AG09319 (cell line): Measurements from ENCODE around the gene ANKRD9.

Source experiments
- DNase-seq: peaks from one replicate; pipeline ENCODE4 v3.0.0-alpha.2; 2010; ENCODE audit warnings: low read depth; ENCODE audit errors: extremely low read depth
- TF ChIP-seq, protein P1 (sequence below): IDR thresholded peaks from 2 replicates; pipeline ENCODE4 v1.5.1; 2011; ENCODE audit warnings: low read depth, mild to moderate bottlenecking, inconsistent platforms, low read length, moderate library complexity

The ANKRD9 gene

DNA sequence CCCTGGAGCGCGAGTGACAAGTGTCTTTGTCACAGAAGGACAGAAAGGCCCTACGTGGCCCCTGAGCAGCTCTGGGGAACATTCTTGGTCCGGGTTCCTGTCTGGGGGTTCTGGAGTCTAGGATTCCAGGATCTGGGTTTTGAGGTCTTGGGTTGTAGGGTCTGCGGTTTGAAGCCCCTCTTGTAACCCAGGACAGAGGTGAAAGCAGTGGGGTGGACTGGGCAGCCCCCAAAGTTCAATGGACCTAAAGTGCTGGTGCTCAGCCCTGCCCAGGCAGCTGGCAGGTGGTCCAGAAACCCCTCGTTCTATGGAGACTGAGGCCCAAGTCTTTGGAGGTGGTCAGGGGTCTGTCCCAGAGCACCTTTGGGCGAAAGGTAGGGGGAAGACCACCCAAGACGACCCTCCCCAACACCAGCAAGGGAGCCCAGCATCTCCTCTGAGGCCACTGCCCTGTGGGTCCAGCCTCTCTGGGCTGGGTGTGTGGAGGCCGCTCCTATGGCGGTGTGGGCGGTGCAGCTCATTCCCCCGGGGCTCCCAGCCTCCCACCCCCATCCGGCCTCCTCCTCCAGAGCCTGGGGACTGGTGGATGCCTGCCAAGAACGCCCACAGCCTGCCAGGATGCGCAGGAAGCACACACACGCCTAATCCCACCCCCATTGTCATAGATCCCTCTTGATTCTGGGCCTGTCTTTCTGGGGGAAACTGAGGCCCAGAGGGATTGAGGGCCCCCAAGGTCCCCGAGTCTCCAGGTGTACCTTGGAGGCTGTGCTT is 30.2 kb upstream of the ANKRD9 start:
- TF ChIP-seq, protein P1, sequence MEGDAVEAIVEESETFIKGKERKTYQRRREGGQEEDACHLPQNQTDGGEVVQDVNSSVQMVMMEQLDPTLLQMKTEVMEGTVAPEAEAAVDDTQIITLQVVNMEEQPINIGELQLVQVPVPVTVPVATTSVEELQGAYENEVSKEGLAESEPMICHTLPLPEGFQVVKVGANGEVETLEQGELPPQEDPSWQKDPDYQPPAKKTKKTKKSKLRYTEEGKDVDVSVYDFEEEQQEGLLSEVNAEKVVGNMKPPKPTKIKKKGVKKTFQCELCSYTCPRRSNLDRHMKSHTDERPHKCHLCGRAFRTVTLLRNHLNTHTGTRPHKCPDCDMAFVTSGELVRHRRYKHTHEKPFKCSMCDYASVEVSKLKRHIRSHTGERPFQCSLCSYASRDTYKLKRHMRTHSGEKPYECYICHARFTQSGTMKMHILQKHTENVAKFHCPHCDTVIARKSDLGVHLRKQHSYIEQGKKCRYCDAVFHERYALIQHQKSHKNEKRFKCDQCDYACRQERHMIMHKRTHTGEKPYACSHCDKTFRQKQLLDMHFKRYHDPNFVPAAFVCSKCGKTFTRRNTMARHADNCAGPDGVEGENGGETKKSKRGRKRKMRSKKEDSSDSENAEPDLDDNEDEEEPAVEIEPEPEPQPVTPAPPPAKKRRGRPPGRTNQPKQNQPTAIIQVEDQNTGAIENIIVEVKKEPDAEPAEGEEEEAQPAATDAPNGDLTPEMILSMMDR: no peak
- DNase-seq: no peak

- TF ChIP-seq, protein P1: no peak
- no peak for DNase-seq
Observed at GRCh38 chr14:102538602-102539543, 29.3 kb upstream of the ANKRD9 start.

DNA sequence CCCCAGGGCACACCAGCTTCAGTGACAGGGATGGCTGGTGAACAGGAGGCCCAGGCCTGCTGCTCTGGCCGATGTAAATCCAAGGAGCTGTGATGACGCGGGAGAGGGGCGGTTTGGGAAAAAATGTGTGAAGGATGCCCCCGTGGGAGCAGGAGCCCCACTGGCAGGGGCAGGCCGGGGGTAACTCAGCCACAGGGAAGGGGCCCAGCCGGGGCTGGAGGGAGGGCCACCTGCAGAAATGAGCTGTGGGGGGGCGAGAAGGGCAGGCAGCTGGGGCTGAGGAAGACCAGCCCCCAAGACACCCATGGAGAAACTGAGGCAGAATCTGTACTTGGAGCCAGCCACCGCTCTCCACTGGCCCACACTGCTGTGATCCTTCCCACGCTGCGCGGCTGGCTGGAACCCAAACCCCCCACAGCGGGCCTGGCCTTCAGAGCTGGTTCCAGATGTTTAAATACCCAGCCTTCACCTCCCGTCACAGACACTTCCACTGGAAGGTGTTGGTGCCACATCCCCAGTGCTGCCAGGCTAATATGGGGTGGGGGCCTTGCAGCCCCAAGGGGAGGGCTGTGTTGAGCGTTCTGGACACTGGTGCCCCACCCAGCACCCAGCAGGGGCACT is 28.5 kb upstream of the ANKRD9 start:
- DNase-seq: no peak
- TF ChIP-seq, protein P1: no peak

GRCh38 chr14:102532204-102532658 is 22.7 kb upstream of the ANKRD9 start:
- TF ChIP-seq, protein P1: no peak
- DNase-seq: no peak

DNA sequence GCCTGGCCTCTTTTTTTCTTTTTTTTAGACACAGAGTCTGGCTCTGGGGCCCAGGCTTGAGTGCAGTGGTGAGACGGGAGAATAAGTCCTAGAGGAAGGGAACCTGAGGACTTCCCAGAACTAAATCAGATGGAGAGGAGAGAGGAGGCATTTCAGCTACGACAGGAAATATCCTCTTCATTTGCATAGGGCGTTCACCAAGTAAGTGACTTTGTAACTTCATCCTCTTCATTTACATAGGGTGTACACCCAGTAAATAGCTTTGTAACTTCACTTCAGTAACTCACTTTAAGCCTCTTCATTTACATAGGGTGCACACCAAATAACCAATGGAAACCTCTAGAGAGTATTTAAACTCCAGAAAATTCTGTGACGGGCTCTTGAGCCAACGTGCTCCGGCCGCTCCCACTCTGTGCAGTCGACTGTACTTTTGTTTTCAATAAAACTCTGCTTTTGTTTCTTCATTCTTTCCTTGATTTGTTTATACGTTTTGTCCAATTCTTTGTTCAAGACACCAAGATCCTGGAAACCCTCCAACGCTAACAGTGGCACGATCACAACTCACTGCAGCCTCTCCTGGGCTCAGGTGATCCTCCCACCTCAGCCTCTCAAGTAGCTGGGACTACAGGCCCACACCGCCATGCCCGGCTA is 21.4 kb upstream of the ANKRD9 start:
- TF ChIP-seq, protein P1: no peak
- no peak for DNase-seq

GRCh38 chr14:102528431-102529170 is 19.0 kb upstream of the ANKRD9 start:
- DNase-seq: no peak
- TF ChIP-seq, protein P1: no peak
